SHP77 treated with DMSO at 0.1 percent for 48 hours (cell line): ENCODE measurements around the gene RNF213.
A peak's percentile ranks its signal among the peaks of the same experiment; 100 is the strongest.

Experiments
- DNase-seq: peaks from one replicate; lab custom pipeline; 2025; lab: John Stamatoyannopoulos, UW

The RNF213 gene

GRCh38 chr17:80419255-80419654 is 158.6 kb downstream of the RNF213 start:
- no peak for DNase-seq

GRCh38 chr17:80421381-80422090 is 160.9 kb downstream of the RNF213 start:
- DNase-seq = no peak

- DNase-seq = no peak
Measured at GRCh38 chr17:80422276-80422675, 161.6 kb downstream of the RNF213 start.

GRCh38 chr17:80422981-80423380 is 162.3 kb downstream of the RNF213 start:
- no peak for DNase-seq

- no peak for DNase-seq
Measured at GRCh38 chr17:80423536-80424225, 163.0 kb downstream of the RNF213 start.

- DNase-seq = no peak
Measured at GRCh38 chr17:80424261-80424660, 163.6 kb downstream of the RNF213 start.

- DNase-seq = no peak
Measured at GRCh38 chr17:80424878-80425765, 164.5 kb downstream of the RNF213 start.

GRCh38 chr17:80425835-80426426 is 165.3 kb downstream of the RNF213 start:
- DNase-seq = no peak

GRCh38 chr17:80426671-80427326 is 166.1 kb downstream of the RNF213 start:
- peak; percentile 88 for DNase-seq

- no peak for DNase-seq
Measured at GRCh38 chr17:80427366-80428282, 167.0 kb downstream of the RNF213 start.

GRCh38 chr17:80428363-80428762 is 167.7 kb downstream of the RNF213 start:
- no peak for DNase-seq

- no peak for DNase-seq
Measured at GRCh38 chr17:80428796-80429195, 168.1 kb downstream of the RNF213 start.

- no peak for DNase-seq
Measured at GRCh38 chr17:80429356-80430275, 169.0 kb downstream of the RNF213 start.

- DNase-seq = no peak
Measured at GRCh38 chr17:80430446-80431245, 170.0 kb downstream of the RNF213 start.

GRCh38 chr17:80431246-80432195 is 170.9 kb downstream of the RNF213 start:
- no peak for DNase-seq

- DNase-seq = no peak
Measured at GRCh38 chr17:80432350-80432955, 171.8 kb downstream of the RNF213 start.

- no peak for DNase-seq
Measured at GRCh38 chr17:80432961-80433550, 172.4 kb downstream of the RNF213 start.
